Stimulated activated CD8-positive, alpha-beta memory T cell treated with anti-CD3 and anti-CD28 coated beads, Interleukin-7, amount 100 ng/mL, for 1 hour (primary cell): ENCODE measurements around the gene VIP.

Experiments used
- DNase-seq, 2 donors: peaks; one replicate each; pipeline ENCODE4 v3.0.0-alpha.2; 2020; ENCODE audit warnings: low read depth in 2 of 2

Gene VIP

DNA sequence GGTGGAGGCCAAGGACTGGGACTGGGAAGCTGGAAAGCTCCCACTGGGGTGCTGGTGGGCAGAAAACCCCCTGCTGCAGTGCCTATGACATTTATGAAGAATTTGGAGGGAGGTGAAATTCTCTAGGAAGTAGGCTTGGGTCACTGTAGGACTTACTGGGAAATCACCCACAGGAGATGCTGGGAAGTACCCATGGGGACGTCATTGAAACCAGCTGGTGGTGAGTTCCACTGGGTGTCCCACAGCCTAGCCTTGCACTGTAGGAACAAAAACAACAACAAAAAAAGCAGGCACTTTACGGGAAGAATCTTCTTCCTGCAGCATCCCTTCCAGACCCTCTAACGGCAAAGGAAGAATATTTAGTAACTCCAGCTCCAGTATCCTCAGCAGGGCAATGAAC lies 26.2 kb downstream of the VIP start:
- DNase-seq = no peak

DNA sequence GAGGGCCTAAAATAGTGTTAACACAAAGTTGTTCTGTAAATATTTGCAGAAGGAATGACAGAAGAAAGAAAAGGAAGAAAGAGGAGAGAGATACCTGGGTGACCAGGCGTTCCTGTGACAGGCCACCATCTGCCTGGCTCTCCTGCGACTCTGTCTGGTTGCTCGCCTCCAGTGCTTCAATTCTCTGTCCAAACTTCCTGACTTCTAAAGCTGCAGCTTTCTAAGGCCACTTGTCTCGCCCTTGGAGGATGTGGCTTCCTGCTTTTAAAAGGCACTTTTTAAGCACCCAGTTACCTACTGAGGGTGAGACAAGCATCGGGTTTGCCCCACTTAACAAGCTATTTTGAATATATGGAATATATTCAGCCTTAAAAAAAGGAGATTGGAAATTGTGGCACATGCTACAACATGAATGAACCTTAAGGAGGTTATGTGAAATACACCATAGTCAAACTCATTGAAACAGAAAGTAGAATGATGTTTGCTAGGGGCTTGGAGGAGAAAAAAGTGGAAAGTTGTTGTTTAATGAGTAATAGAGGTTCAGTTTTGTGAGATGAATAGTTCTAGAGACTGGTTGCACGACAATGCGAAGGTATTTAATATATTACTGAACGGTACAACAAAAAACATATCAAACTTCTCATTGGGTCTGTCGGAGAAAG lies 32.8 kb downstream of the VIP start:
- DNase-seq = no peak

DNA sequence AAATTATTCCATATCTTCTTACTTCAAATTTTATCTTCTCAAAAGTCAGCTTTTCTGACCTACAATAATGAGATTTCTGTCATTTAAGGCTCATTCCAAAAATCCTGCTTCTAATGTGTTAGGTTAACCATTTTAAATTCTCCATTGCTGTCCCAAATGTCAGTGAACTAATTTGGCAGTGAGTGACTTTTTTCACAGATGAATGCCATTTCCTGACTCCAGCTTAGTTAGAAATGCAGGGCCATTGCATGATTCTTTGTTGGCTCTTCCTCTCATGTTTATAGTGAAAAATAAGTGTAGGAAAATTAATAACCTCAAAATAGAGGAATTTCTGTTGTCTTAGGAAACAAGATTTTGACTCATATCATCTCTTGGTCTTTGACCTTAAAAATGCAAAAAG lies 44.1 kb downstream of the VIP start:
- DNase-seq = no peak

DNA sequence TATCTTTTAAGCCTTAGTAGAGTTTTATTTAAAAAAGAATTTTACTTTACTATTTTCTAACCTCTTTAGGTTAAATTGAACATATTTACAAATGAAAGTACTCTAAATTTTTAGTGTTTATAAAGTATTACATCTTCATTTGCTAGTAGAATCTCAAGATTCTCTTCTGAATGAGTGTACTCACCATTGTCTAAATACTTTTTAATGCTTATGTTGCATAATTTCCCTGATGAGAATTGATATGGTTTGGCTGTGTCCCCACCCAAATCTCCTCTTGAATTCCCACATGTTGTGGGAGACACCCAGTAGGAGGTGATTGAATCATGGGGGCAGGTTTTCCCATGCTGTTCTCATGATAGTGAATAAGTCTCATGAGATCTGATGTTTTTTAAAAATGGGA lies 53.6 kb downstream of the VIP start:
- no peak for DNase-seq
